H9 (cell line): ENCODE measurements around the gene DAD1. TPM values are rescaled to one million over a fixed set of nuclear protein-coding genes. Genes with fewer than 3 reads are reported as not detected.

Experiments used
- DNase-seq: peaks from one replicate; pipeline ENCODE4 v3.0.0-alpha.2; 2017
- H2AFZ ChIP-seq: one replicate; pipeline ENCODE4 v1.6.1; 2013; ENCODE audit warnings: mild to moderate bottlenecking, low read length, control low read depth, moderate library complexity
- H2AK5ac ChIP-seq: 2 replicates; pipeline ENCODE4 v1.6.1; 2013; ENCODE audit warnings: low read length, control low read depth, mixed read lengths; ENCODE audit not compliant: insufficient read length
- H2BK120ac ChIP-seq: one replicate; pipeline ENCODE4 v1.6.1; 2013; ENCODE audit warnings: low read depth, mild to moderate bottlenecking, low read length, control low read depth, inconsistent platforms; ENCODE audit not compliant: poor library complexity, severe bottlenecking
- H2BK12ac ChIP-seq: 2 replicates; pipeline ENCODE4 v1.6.1; 2013; ENCODE audit warnings: low read length, control low read depth, mixed read lengths, low read depth; ENCODE audit not compliant: insufficient read length
- H2BK15ac ChIP-seq: 2 replicates; pipeline ENCODE4 v1.6.1; 2013; ENCODE audit warnings: low read depth, low read length, control low read depth
- H2BK20ac ChIP-seq: one replicate; pipeline ENCODE4 v1.6.1; 2013; ENCODE audit warnings: low read depth, mild to moderate bottlenecking, low read length, control low read depth, inconsistent platforms; ENCODE audit not compliant: poor library complexity, severe bottlenecking
- H2BK5ac ChIP-seq: 2 replicates; pipeline ENCODE4 v1.6.1; 2013; ENCODE audit warnings: low read length, control low read depth, mixed read lengths; ENCODE audit not compliant: insufficient read length
- H3K14ac ChIP-seq: 2 replicates; pipeline ENCODE4 v1.6.1; 2013; ENCODE audit warnings: low read length, control low read depth; ENCODE audit not compliant: insufficient read depth
- H3K18ac ChIP-seq: 2 replicates; pipeline ENCODE4 v1.6.1; 2013; ENCODE audit warnings: low read depth, mild to moderate bottlenecking, mixed read lengths, low read length, control low read depth; ENCODE audit not compliant: insufficient read length
- H3K23ac ChIP-seq: 2 replicates; pipeline ENCODE4 v1.6.1; 2013; ENCODE audit warnings: low read length, control low read depth, mixed read lengths, low read depth; ENCODE audit not compliant: insufficient read length
- H3K23me2 ChIP-seq: 2 replicates; pipeline ENCODE4 v1.6.1; 2013; ENCODE audit warnings: low read depth, mild to moderate bottlenecking, mixed read lengths, low read length, control low read depth; ENCODE audit not compliant: insufficient read length, poor library complexity, severe bottlenecking
- H3K27ac ChIP-seq: 2 replicates; pipeline ENCODE4 v1.5.1; 2013; ENCODE audit warnings: low read length, control low read depth, mixed read lengths, low read depth; ENCODE audit not compliant: insufficient read length
- H3K27me3 ChIP-seq: 2 replicates; pipeline ENCODE4 v1.6.1; 2013; ENCODE audit warnings: low read length, control low read depth, inconsistent platforms; ENCODE audit not compliant: insufficient read depth
- H3K4ac ChIP-seq: 2 replicates; pipeline ENCODE4 v1.6.1; 2013; ENCODE audit warnings: low read depth, mild to moderate bottlenecking, control low read depth, inconsistent platforms, low read length, moderate library complexity
- H3K4me1 ChIP-seq: 2 replicates; pipeline ENCODE4 v1.6.1; 2013; ENCODE audit warnings: low read length, control low read depth, inconsistent platforms; ENCODE audit not compliant: insufficient read depth
- H3K4me2 ChIP-seq: 2 replicates; pipeline ENCODE4 v1.6.1; 2013; ENCODE audit warnings: low read length, control low read depth, mixed read lengths; ENCODE audit not compliant: insufficient read length, insufficient read depth
- H3K56ac ChIP-seq: 2 replicates; pipeline ENCODE4 v1.6.1; 2013; ENCODE audit warnings: low read depth, mild to moderate bottlenecking, mixed read lengths, low read length, control low read depth; ENCODE audit not compliant: insufficient read length
- H3K79me1 ChIP-seq: 2 replicates; pipeline ENCODE4 v1.6.1; 2013; ENCODE audit warnings: low read depth, mild to moderate bottlenecking, moderate library complexity, low read length, control low read depth, inconsistent platforms; ENCODE audit not compliant: insufficient read depth, poor library complexity, severe bottlenecking
- H3K79me2 ChIP-seq: 2 replicates; pipeline ENCODE4 v1.6.1; 2013; ENCODE audit warnings: low read length, control low read depth, inconsistent platforms; ENCODE audit not compliant: insufficient read depth
- H3K9ac ChIP-seq: 2 replicates; pipeline ENCODE4 v1.6.1; 2013; ENCODE audit warnings: low read length, control low read depth, mixed read lengths; ENCODE audit not compliant: insufficient read length; ENCODE audit errors: extremely low read depth
- H3K9me3 ChIP-seq: one replicate; pipeline ENCODE4 v1.6.1; 2013; ENCODE audit warnings: low read depth, low read length, inconsistent platforms; ENCODE audit not compliant: control insufficient read depth
- H3T11ph ChIP-seq: one replicate; pipeline ENCODE4 v1.6.1; 2013; ENCODE audit warnings: mild to moderate bottlenecking, low read length, control low read depth, inconsistent platforms
- H4K20me1 ChIP-seq: one replicate; pipeline ENCODE4 v1.6.1; 2013; ENCODE audit not compliant: control insufficient read depth, insufficient read length, insufficient read depth
- H4K5ac ChIP-seq: 2 replicates; pipeline ENCODE4 v1.6.1; 2013; ENCODE audit warnings: low read depth, mild to moderate bottlenecking, mixed read lengths, low read length, control low read depth; ENCODE audit not compliant: insufficient read length
- H4K8ac ChIP-seq: replicated peaks from 2 replicates; pipeline ENCODE4 v1.6.1; 2013; ENCODE audit warnings: low read length, control low read depth, mixed read lengths, low read depth; ENCODE audit not compliant: insufficient read length
- H4K91ac ChIP-seq: 2 replicates; pipeline ENCODE4 v1.6.1; 2013; ENCODE audit warnings: low read depth, mild to moderate bottlenecking, moderate library complexity, mixed read lengths, low read length, control low read depth; ENCODE audit not compliant: insufficient read length
- H3K27ac Mint-ChIP-seq, 3 experiments: 2 replicates in 2 of 3; 3 replicates in 1 of 3; pipeline ENCODE4 v1.8.0; 2020 to 2021; ENCODE audit warnings: mixed read lengths in 3 of 3, mild to moderate bottlenecking in 1 of 3, moderate library complexity in 1 of 3
- H3K27me3 Mint-ChIP-seq: 2 replicates; pipeline ENCODE4 v1.8.0; 2021; ENCODE audit warnings: low read depth, mild to moderate bottlenecking, moderate library complexity, mixed read lengths
- H3K36me3 Mint-ChIP-seq, 3 experiments: 2 replicates in 2 of 3; 3 replicates in 1 of 3; pipeline ENCODE4 v1.8.0; 2020 to 2021; ENCODE audit warnings: low read depth in 3 of 3, mixed read lengths in 3 of 3; ENCODE audit not compliant: insufficient read depth in 1 of 3
- H3K4me1 Mint-ChIP-seq, 2 experiments: 2 replicates each; pipeline ENCODE4 v1.8.0; 2020; ENCODE audit warnings: mixed read lengths in 2 of 2
- H3K4me3 Mint-ChIP-seq, 2 experiments: 2 replicates in 1 of 2; 3 replicates in 1 of 2; pipeline ENCODE4 v1.8.0; 2020 to 2021; ENCODE audit warnings: mild to moderate bottlenecking in 2 of 2, mixed read lengths in 2 of 2, moderate library complexity in 1 of 2
- H3K9me3 Mint-ChIP-seq, 2 experiments: 2 replicates in 1 of 2; 3 replicates in 1 of 2; pipeline ENCODE4 v1.8.0; 2020; ENCODE audit warnings: mild to moderate bottlenecking in 2 of 2, mixed read lengths in 2 of 2, moderate library complexity in 1 of 2
- CTCF ChIP-seq: fragments of 200-600 bp; sonication (generic); conservative IDR thresholded peaks from 3 replicates; pipeline ENCODE4 v1.8.0; 2021; ENCODE audit warnings: antibody characterized with exemption, mild to moderate bottlenecking
- WGBS: extraction: QIAGEN DNeasy Blood & Tissue Kit; methylation state at CpG from one replicate; pipeline ENCODE4 v1.1.7; 2013; ENCODE audit warnings: missing lambda C conversion rate, low lambda C conversion rate, mixed read lengths; ENCODE audit not compliant: insufficient read length; ENCODE audit errors: extremely low coverage; 5-methylcytosine and 5-hydroxymethylcytosine counted together
- total RNA-seq: library from RNA; stranded (reverse); gene quantifications from 2 replicates; pipeline ENCODE4 v1.2.1, GENCODE V29; 2021

The DAD1 gene
- total RNA-seq, 1 experiment from 2014 or later: 127 TPM

DNA sequence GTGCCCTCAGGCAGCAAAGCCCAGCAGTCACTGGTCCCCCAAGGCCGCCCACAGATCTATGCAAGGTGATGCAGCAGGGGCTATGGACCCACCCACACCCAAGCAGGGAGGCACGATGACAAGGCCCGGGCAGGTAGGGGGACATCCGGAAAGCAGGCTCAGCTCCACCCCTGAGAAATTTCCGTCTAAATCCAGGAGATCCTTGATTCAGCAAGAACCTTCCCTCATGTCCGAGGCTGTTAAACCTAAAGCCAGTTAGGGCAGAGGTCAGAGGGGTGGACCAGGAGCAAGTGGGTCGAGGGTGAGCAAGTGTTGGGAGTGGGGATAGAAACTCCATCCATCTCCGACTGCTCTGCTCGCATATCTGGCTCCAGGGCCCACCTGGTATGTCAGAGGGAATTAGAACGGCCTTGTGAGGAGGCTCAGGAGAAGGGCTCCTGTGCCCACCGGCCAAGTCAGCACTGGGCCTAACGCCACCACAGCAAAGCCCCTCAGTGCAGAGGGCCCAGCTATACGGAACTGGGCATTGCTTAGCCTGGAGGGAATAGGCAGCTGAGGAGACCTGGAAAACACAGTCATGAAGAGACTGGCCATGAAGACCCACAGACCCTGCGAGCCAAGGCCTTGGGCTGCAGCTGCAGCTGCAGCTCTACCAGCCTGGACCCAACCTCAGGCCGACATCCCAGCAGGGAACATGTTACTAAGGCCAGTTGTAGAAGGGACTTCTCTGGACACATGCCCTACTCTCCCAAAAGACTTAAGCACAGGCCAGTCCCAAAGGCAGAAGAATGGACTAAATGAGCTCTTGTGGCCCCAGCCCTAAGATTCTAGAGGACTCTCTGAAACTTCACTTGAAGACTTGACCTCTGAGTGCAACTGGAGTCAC lies 34.3 kb downstream of the DAD1 start:
- no peak overlapping the region for H3K27ac ChIP-seq

More for the DNA sequence above, 34.3 kb downstream of the DAD1 start:
- H3K36me3 Mint-ChIP-seq: peaks cover 0 to 4% (median 0%) of the 10 kb centered on the region in 3 experiments; a peak in 1 of 7 replicates
- peak overlapping the region in 1 of 3 experiments; percentile 47; a peak in 1 of 7 replicates for H3K27ac Mint-ChIP-seq
- H3K9me3 Mint-ChIP-seq: no peaks in the 10 kb centered on the region; a peak in 1 of 5 replicates
- no peak overlapping the region for H2AFZ ChIP-seq
- H2AK5ac ChIP-seq: no peak overlapping the region
- H3K56ac ChIP-seq: no peak overlapping the region
- H3K79me1 ChIP-seq: no peaks in the 10 kb centered on the region
- no peak overlapping the region for H3K4ac ChIP-seq
- H3K4me3 Mint-ChIP-seq: no peak overlapping the region
- H3K23me2 ChIP-seq: no peaks in the 10 kb centered on the region
- H3K14ac ChIP-seq: no peak overlapping the region
- peaks cover 6% of the 10 kb centered on the region; the same call in 1 of the 2 replicates for H3K4me1 ChIP-seq
- no peak overlapping the region for H4K5ac ChIP-seq
- no peak overlapping the region for H2BK5ac ChIP-seq
- no peak overlapping the region for H3K18ac ChIP-seq
- H3T11ph ChIP-seq: no peak overlapping the region
- no peaks in the 10 kb centered on the region for H4K20me1 ChIP-seq
- no peak overlapping the region for H2BK20ac ChIP-seq
- H3K79me2 ChIP-seq: no peaks in the 10 kb centered on the region
- no peak overlapping the region for H3K23ac ChIP-seq
- H3K4me1 Mint-ChIP-seq: peaks cover 48 to 52% of the 10 kb centered on the region in 2 experiments
- no peak overlapping the region for H3K9ac ChIP-seq
- H3K27me3 ChIP-seq: no peaks in the 10 kb centered on the region
- no peak overlapping the region for H4K91ac ChIP-seq
- WGBS: no CpG with 5 or more reads among the region's 15 CpGs
- H3K4me2 ChIP-seq: no peak overlapping the region
- no peak overlapping the region for H2BK12ac ChIP-seq
- no peaks in the 10 kb centered on the region for H3K9me3 ChIP-seq
- H2BK15ac ChIP-seq: no peak overlapping the region
- TF ChIP-seq CTCF: no peak
- no peak overlapping the region for H2BK120ac ChIP-seq
- DNase-seq: no peak
- H4K8ac ChIP-seq: no peak overlapping the region
- no peaks in the 10 kb centered on the region; the same call in 1 of the 2 replicates for H3K27me3 Mint-ChIP-seq
